ENCODE measurements around the gene GNB1L.

Gene GNB1L, protein sequence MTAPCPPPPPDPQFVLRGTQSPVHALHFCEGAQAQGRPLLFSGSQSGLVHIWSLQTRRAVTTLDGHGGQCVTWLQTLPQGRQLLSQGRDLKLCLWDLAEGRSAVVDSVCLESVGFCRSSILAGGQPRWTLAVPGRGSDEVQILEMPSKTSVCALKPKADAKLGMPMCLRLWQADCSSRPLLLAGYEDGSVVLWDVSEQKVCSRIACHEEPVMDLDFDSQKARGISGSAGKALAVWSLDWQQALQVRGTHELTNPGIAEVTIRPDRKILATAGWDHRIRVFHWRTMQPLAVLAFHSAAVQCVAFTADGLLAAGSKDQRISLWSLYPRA

DNA sequence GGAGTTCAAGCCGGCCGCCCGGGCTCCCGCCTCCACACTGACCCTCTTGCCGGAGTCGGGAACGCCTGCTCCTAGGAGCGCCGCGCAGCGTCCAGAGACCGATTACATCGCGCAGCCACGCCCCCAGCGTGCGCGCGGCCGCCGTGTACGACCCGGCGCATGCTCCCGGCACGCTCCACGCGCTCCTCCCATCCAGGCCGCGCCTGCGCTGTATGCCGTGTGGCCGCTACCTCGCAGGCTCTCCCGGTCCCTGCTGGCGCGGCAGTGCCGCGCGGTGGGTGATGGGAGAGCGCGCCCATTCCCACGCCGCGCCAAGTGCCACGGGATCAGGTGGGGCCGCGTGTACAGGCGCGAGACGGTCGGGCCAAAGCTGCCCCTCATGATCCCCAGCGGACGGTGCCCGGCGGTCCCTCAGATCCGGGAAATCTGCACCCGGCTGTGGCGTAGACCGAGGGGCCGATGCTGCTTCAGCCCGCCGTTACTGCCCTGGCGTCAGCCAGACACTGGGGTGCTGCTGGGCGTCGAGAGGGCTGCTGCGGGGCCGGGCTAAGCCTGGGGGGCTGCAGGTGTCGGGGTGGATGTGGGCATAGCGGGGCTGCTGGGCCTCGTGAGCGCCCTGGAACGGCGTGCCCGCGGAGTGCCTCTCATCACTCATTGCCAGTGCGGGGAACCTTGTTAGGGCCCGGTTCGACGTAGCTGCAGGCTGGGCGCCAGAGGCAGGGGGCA is at the start of gene GNB1L, which contains the start of gene RTL10:
GNB1L (minus strand) TSS at position 97 of the 726 bp plus-strand sequence. CDS start 33,519 bp downstream, outside the sequence.
RTL10 (minus strand) TSS at position 97 of the 726 bp plus-strand sequence. CDS start 2,613 bp downstream, outside the sequence.
- TF ChIP-seq CTCF (IDR thresholded peaks at IDR 0.05), result no peak
- peak; percentile 97 for DNase-seq (ENCODE audit: low spot score)
- peak within 1 kb of the TSS; percentile 87 to 98 for H3K27ac ChIP-seq
- H3K4me3 ChIP-seq, result peak within 1 kb of the TSS; percentile 93

GRCh38 chr22:19904174-19904856 is 49.6 kb upstream of the GNB1L start:
- no peak for DNase-seq (ENCODE audit: low spot score)
- Histone ChIP-seq H3K27ac (no peak overlapping the region), H3K4me3 (no peak overlapping the region)
- TF ChIP-seq CTCF (IDR thresholded peaks at IDR 0.05), result no peak

DNA sequence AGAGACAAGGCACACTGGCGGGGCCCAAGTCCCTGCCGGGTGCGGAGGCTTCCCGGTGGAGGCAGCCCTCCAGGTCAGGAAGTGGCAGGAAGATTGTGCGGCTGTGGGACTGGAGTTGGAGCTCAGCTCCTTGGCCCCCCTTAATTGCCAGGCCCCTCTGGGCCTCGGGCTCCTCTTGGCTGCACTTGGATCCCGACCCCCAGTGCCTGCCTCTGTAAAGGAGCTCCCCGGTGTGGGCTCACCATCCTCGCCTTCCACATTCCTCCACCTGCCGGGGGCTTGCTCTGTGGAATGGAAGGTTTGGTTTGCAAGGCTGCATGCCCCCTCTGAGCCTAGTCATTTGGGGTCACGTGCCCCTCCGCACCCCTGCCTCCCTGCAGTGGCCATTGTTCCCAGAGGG is 48.8 kb upstream of the GNB1L start:
- H3K27ac ChIP-seq, result no peak overlapping the region
- DNase-seq (ENCODE audit: low spot score), result no peak
- no peak overlapping the region for H3K4me3 ChIP-seq
- no peak for TF ChIP-seq CTCF (IDR thresholded peaks at IDR 0.05)

- H3K4me3 ChIP-seq, result no peak overlapping the region
- no peak for DNase-seq (ENCODE audit: low spot score)
- TF ChIP-seq CTCF (IDR thresholded peaks at IDR 0.05), result no peak
- H3K27ac ChIP-seq, result no peak overlapping the region
Observed at GRCh38 chr22:19903031-19903430, 48.4 kb upstream of the GNB1L start.

DNA sequence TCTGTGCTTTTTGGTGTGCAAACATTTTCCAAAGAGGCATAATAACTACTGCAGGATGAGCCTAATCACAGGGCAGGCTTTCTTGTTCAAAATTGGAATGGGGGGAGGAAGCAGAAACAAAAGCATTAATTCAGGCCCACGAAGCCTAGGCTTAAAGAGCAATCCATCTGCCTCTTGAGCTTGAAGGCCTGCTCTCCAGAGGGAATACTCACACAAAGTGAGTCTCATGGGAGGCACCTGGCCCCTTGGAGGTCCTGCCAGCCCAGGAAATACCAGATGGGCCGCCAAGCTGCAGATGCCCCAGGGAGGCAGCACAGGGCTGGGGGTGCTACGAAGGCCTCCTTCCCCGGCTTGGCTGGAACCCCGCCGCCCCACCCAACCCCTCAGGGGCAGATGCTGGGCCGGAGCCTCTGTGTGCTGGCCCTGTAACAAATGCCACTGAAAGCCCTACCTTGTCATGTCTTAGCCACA is 47.6 kb upstream of the GNB1L start:
- peak; percentile 55 for DNase-seq (ENCODE audit: low spot score)
- H3K4me3 ChIP-seq, result no peak overlapping the region
- no peak overlapping the region for H3K27ac ChIP-seq
- TF ChIP-seq CTCF (IDR thresholded peaks at IDR 0.05), result no peak

GRCh38 chr22:19901577-19902244 is 47.0 kb upstream of the GNB1L start:
- no peak for DNase-seq (ENCODE audit: low spot score)
- H3K27ac ChIP-seq, result no peak overlapping the region
- no peak overlapping the region for H3K4me3 ChIP-seq
- no peak for TF ChIP-seq CTCF (IDR thresholded peaks at IDR 0.05)
